GM19238 (cell line): ENCODE data around the gene MED4.
A peak's percentile ranks its signal among the peaks of the same experiment; 100 is the strongest.

Experiments
- DNase-seq: peaks from one replicate; pipeline ENCODE4 v3.0.0; 2011; ENCODE audit warnings: low spot score; ENCODE audit not compliant: insufficient read length

Gene MED4

GRCh38 chr13:48094781-48095502 lies at the start of gene MED4:
MED4 (minus strand) TSS chr13:48095104; CDS start chr13:48095078, 26 bp downstream.
- peak; percentile 94 for DNase-seq

- no peak for DNase-seq
Measured at GRCh38 chr13:48144413-48145035, 49.6 kb upstream of the MED4 start.

GRCh38 chr13:48142436-48142835 lies 47.5 kb upstream of the MED4 start:
- no peak for DNase-seq

- DNase-seq = no peak
Measured at GRCh38 chr13:48138270-48138669, 43.4 kb upstream of the MED4 start.

GRCh38 chr13:48132961-48133360 lies 38.1 kb upstream of the MED4 start:
- DNase-seq = no peak

- no peak for DNase-seq
Measured at GRCh38 chr13:48131533-48131932, 36.6 kb upstream of the MED4 start.

GRCh38 chr13:48126944-48127830 lies 32.3 kb upstream of the MED4 start:
- peak; percentile 37 for DNase-seq

GRCh38 chr13:48125794-48126228 lies 30.9 kb upstream of the MED4 start:
- DNase-seq = no peak

GRCh38 chr13:48123812-48124211 lies 28.9 kb upstream of the MED4 start:
- DNase-seq = no peak

- no peak for DNase-seq
Measured at GRCh38 chr13:48121733-48122132, 26.8 kb upstream of the MED4 start.

GRCh38 chr13:48120241-48120640 lies 25.3 kb upstream of the MED4 start:
- DNase-seq = no peak

- DNase-seq = no peak
Measured at GRCh38 chr13:48118030-48118429, 23.1 kb upstream of the MED4 start.

GRCh38 chr13:48116808-48117207 lies 21.9 kb upstream of the MED4 start:
- no peak for DNase-seq

- DNase-seq = no peak
Measured at GRCh38 chr13:48113756-48114130, 18.8 kb upstream of the MED4 start.

- DNase-seq = no peak
Measured at GRCh38 chr13:48112896-48113755, 18.2 kb upstream of the MED4 start.

- no peak for DNase-seq
Measured at GRCh38 chr13:48110931-48111721, 16.2 kb upstream of the MED4 start.

GRCh38 chr13:48110132-48110868 lies 15.4 kb upstream of the MED4 start:
- DNase-seq = no peak

- DNase-seq = no peak
Measured at GRCh38 chr13:48108106-48108505, 13.2 kb upstream of the MED4 start.

GRCh38 chr13:48097793-48098192 lies 2.9 kb upstream of the MED4 start:
- DNase-seq = no peak

GRCh38 chr13:48096670-48097069 lies 1.8 kb upstream of the MED4 start:
- DNase-seq = no peak
